ENCODE measurements around the gene ARHGAP27.

ARHGAP27 gene

DNA sequence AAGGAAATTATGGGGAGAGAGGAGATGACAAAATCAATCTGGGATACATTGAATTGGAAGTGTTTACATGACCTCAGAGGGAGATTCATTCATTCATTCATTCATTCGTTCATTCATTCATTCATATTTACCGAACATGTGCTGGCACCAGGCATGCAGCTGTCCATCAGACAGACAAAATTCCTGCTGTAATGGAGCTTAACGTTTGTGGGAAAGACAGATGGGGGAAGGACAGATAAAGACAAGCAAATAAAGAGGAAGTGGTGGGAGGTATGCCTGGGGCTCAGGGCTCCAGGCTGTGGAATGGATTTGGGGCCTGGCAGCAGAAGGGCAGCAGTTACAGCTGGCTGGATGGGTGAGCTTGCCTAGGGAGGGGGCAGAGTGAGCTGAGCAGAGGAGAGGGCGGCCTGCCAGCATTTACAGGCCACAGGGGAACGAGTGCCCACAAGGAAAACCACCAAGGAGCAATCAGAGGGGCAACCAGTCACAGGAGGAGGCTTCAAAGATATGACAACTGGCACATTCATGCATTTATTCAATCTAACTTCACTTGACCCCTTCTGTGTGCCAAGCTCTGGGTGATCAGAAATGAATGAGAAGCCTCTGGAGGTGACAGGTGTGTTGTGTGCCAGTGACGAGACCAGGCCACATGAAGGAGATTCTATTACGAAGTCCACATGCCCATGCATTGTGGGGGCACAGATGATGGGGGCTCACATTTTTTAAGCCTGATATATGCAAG is 48.5 kb downstream of the ARHGAP27 start:
- DNase-seq = peak; percentile 52

DNA sequence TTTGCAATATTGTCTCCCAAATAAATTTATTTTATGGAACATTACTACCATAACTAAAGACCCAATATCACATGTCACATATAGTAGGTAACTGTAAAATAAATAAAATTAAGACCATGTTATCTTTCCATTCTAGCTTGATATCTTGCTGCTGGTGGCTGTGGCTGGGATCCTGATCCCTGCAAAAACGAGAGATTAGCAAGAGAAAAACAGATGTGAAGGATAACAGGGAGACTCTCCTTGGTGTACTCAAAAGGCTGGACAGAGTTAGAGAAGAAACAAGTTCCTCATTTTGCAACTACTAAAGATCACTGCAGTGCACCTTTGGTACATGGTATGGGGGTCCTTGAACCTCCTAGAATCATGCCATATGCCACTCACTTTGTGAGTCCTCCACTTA is 49.7 kb downstream of the ARHGAP27 start:
- no peak for DNase-seq

DNA sequence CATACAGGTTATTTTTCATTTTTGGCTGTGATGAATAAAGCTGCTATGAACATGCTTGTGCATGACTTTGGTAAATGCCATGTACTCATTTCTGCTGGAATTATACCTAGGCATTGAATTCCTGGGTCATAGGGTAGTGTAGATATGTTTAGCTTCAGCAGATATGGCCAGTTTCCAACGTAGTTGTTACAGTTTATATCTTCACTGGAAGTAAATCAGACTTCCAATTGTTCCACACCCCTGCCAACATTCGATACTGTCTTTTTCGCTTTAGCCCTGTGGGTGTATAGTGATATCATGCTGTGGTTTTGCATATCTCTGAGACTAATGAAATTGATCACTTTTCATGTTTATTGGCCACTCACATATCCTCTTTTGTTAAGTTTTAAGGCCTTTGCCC is 50.4 kb downstream of the ARHGAP27 start:
- no peak for DNase-seq

DNA sequence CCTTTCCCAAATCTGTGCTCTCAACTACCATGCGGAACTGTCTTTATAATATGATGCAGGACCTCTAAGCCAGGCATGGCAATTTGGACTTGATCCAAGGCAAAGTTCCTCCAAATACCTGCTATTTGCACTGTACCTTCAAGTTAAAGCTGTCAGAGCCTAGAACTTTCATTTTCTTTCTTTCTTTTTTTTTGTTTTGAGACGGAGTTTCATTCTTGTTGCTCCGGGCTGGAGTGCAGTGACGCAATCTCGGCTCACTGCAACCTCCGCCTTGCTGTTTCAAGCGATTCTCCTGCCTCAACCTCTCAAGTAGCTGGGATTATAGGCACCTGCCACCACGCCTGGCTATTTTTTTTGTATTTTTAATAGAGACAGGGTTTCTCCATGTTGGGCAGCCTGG is 51.7 kb downstream of the ARHGAP27 start:
- no peak for DNase-seq

DNA sequence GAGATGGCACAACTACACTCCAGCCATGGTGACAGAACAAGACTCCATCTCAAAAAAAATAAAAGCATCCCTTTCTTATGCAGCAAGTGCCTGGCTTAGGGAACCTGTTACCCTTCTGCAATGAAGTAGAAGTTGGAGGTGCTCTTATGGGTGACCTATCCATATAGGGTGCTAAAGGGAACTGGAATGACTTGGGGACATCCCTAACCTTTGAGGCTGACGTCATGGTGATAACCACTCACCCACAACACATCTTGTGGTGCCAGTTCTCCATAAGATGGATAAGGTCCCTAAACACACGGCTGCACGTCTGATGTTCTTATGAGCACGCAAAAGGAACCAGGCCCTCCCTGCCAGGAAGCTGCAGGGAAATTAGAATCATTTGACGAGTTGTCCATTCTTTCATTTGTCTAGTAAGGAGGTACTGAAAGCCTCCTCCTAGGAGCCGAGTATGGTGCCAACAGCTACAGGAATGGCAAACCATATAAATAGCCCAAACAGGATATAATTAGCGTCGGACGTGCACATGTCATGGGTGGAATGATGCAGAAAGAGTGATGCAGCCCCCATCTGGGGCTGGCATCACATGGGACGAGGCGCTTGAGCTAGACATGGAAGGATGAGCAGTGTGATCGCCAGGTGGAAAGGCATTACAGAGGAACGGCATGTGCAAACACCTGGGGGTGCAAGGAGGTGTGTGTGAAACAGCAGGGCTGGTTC is 52.5 kb downstream of the ARHGAP27 start:
- DNase-seq = no peak

DNA sequence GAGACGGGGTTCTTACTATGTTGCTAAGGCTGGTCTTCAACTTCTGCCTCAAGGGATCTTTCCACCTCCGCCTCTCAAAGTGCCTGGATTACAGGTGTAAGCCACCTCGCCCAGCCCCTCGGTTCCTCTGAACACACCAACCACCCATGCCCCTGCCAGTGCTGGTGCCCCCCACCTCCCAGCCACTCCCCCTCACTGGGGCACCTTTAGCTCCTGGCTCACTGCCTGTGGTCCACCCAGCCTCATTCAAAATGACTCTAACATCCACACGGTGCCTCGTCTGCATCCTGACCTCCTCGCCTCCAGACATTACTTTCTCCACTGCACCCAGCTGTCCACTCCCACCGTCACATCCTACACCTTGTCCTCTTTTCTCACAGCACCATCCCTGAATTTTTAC is 55.3 kb downstream of the ARHGAP27 start:
- DNase-seq = no peak

DNA sequence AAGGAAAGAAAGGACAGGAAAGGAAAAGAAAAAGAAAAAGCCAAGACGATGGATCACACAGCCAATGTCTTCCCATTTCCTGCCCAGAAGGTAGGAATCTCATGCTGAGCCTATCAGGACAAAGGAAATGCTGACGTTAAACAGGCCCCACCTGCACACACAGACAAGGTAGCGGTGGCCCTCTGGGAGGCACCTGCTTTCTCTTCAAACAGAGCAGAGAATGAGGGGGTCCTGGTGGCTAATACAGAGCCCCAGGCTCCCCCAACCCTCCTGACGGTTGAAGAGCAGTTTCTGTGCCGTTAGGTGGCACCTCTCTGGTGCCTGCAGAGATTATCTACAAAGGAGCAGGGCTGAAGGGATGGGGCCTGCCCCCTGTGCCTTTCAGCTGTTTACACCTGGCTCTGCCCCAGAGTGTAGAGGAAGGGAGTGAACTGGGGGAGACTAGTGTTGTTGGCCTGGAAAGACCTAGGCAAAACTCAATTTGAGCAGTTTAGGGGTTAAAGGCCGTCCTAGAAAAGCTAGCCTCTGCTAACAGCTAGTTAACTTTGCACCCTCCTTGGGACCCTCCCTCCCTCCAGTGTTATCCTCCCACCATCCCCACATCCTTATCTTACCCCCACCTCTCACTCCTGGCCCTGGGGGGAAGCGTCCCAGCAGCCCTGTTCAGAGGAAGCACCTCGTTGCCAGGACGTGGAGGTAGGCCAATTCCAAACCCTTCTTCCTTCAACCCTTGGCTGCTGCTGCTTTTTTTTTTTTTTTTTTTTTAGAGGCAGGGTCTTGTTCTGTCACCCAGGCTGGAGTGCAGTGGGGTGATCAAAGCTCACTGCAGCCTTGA is 56.3 kb downstream of the ARHGAP27 start:
- DNase-seq = no peak

DNA sequence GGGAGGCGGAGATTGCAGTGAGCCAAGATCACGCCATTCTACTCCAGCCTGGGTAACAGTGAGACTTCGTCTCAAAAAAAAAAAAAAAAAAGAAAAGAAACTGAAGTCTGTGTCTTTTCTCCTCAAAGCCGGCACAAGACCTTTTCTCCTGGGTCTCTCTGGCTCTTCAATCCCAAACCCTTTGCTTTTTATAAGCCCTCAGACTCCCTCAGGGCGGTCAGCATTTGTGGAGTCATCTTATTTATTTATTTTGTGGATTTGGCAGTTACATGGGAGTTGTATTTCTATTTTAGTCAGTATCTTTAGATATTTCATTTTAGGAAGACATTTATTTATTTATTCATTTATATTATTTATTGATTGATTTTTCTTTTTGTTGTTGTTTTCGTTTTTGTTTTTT is 58.2 kb downstream of the ARHGAP27 start:
- no peak for DNase-seq

DNA sequence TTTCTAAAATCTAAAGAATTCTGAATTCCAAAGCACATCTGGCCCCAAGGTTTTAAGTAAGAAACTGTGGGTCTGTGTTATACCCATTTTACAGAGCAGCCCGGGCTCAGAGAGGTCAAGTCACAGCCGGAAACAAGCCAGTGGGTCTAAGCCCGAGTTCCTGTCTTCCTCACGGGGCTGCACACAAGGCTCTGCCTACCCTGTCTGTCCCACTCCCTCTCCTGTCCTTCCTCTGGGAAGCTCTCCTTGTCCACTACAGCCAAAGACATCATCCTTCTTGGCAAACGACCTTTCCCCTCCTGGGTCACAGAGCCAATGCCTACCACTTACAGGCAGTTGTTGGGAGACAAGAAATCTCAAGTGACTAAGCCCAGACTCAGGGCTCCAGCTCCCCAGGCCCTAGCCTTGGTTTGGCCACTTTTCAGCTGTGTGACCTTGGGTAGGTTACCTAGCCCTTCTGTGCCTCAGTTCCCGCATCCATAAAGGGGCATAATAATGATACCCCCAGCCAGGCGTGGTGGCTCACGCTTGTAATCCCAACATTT is 60.3 kb downstream of the ARHGAP27 start:
- no peak for DNase-seq

DNA sequence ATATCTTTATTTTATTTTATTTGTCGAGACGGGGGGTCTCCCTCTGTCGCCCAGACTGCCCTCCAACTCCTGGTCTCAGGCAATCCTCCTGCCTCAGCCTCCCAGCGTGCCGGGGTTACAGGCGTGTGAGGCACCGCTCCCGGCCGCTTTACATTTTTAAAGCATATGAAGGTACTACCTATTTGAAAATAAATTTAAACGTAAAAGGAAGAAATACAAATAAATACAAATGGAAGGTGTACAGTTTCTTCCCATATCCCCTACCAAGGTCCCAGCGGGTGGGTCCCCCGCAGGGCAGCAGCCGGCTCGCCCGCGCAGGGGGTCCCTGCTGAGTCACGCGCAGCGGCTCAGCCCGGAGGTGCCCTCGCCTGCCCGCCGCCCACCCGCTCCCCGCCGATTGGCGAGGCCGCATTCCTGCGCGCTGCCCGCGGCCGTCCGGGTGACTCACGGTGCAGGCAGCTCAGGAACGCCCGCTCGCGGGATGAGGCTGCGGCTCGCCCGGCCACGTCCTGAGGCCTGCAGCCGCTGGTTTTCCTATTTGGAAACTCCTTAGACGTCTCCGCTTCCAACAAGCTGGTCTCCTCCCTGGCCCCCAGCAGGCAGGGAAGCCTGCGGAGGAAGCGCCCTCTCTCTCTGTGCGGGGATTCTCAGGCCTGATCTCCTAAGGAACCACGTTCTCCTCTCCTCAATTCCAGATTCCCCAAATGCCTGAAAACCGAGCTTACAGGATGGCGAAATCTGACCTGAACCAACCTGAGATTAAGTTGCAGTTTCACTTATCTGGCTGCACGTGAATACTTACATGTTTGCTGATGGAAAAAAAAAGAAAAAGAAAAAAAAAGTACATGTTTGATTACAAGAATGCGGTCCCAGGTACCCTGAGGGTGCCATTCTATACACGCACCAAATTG is 61.0 kb downstream of the ARHGAP27 start:
- DNase-seq = no peak

DNA sequence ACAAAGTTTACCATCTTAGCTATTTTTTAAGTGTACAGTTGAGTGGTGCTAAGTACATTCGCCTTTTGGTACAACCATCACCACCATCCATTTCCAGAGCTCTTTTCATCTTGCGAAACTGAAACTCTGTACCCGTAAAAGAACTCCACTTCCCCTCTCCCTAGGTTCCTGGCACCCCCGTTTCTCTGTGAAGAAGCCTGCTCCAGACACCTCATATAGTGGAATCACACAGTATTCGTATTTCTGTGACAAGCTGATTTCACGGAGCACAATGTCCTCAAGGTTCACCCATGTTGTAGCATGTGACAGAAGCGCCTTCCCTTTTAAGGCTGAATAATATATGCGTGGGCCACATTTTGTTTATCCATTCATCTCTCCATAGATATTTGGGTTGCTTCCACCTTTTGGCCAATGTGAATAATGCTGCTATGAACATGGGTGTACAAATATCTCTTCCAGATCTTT is 61.7 kb downstream of the ARHGAP27 start:
- DNase-seq = no peak

DNA sequence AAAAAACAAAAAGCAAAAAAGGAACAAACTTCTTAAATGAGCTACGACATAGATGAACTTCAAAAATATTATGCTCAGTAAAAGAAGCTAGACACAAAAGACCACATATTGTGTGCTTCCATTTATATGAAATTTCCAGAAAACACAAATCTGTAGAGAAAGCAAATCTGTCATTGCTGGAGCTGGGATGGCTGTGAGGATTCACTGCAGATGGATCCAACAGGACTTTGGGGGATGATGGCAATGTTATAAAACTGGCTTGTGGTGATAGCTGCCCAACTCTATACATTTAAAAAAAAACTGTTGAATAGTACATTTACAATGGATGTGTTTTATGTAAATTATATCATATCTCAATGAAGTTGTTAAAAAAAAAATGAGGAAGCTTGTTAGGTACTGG is 63.2 kb downstream of the ARHGAP27 start:
- DNase-seq = no peak

DNA sequence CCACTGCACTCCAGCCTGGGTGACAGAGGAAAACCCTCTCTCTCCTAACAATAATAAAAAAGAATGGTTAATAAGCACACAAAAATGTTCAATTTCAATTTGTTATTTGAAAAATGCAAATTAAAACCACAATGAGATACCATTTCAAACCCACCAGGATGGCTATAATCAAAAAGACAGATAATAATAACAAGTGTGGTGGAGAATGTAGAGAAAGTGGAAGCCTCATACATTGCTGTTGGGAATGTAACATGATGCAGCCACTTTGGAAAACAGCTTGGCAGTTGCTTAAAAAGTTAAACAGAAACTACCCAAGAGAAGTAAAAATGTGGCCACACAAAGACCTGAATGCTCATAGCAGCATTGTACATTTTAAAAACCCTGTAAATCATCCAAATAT is 64.0 kb downstream of the ARHGAP27 start:
- DNase-seq = no peak

DNA sequence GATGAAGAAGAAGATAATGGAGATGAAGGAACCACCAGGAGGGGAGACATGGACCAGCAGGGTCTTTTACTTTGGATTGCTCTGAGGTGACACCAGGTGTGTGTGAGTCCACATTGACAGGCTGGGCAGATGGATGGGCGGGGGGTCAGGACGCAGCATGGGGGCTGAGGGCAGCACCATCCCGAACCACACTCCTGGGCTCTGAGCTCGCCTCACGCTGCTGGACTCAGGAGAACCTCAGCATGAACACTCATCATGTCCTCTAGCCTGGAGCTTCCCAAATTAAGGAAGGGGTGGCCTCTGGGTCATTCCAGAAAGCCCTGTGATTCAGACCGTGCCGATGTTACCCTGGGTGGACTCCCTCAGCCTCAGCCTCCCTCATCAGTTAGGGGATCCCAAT is 65.5 kb downstream of the ARHGAP27 start:
- no peak for DNase-seq

DNA sequence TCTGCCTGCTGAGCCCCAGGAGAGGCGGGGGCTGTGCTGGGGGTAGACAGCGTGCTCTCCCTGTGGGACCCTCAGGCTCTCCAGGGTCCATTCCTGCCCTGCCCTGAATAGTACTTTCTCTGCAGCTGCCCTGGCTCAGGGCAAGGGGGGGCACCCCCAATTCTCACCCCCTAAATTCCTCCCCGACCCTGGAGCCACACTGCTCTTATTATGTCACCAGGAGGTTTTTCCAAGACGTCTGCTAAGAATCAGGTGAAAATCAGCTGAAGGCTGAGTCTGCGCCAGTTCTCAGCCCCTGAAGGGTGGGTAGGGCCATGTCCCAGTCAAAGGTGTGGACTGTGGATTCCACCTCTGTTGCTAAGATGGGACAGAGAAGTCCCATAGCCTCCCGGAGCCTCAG is 66.0 kb downstream of the ARHGAP27 start:
- no peak for DNase-seq

DNA sequence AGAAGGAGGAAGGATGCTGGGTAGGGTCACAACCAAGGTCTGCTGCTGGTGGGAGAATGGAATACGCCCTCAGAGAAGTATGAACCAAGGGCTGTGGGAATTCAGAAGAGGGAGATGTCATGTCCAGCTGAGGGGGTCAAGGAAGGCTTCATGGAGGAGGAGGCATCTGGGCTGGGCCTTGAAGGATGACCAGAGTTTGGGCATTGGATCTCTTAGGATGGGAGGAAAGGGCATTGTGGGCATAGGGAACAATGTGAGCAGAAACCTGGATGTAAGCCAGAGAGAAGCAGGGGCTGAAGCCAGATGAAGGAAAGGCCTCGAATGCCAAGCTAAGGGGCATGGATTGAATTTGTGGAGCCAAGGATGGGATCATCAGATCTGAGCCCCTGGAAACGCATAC is 66.6 kb downstream of the ARHGAP27 start:
- DNase-seq = no peak

DNA sequence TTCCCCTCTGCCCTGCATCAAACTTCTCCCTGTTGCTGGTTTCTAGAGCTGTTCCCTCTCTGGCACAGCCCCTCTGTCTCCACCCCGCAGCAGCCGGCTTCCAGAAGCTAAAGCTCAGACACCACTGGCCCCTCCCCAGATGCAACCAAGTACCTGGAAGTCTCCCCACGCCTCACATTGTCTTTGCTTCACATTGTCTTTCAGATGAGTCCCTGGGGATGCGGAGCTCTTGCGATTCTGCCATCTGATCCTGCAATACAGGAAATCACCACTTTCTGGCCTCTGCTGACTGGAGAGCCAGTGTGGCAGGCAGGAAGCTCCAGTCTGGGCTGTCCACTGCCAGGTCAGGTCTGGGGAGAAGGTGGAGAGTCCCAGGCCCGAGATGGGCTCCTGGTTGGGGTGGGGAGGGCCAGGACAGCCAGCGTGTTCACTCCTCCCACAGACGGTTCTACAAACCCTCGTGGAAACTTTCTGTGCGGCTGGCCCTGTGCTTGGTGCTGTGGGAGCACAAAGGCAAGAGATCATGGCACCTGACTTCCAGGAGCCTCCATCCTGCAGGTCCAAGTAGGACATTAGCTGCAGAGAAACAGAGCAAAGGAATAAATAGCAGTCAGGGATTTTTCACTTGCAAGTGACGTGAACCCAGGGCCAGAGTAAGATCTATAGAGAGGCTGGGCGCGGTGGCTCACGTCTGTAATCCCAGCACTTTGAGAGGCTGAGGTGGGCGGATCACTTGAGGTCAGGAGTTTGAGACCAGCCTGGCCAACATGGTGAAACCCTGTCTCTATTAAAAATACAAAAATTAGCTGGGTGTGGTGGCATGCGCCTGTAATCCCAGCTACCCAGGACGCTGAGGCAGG is 67.9 kb downstream of the ARHGAP27 start:
- no peak for DNase-seq

DNA sequence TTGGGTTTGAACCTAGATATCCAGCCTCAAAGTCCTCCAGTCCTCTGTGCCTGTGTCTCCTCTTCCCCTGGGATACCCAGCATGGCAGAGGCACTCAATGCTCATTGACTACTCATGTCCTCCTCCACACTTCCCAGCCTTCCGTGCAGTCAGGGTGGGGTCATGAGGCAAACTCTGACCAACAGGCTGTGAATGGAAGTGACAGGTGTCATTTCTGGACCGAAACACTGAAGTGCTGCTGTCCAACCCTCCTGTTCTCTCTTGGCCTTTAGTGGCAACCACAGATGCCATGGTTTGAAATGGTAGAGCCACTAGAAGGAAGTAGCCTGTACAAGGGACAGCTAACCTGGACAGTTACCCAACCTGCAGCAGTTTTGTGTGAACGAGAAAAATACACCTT is 69.2 kb downstream of the ARHGAP27 start:
- no peak for DNase-seq

DNA sequence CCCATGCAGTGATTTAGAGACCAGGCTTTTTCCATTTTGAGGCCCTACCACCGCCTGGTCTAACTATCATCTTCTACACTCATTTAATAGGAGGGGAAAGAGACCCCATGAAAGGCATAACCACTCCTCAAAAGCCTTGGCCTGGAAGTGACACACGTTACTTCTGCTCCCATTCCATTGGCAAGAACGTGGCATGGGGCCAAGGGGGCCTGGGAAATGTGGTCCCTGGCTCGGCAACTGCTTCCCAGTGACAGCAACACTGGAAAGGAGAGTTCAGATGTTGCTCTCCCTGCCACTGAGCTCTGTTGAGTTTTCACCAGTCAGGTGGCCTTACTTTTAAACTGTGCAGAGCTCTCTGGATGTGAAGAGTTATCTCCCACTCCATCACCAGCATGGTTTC is 70.7 kb downstream of the ARHGAP27 start:
- no peak for DNase-seq

DNA sequence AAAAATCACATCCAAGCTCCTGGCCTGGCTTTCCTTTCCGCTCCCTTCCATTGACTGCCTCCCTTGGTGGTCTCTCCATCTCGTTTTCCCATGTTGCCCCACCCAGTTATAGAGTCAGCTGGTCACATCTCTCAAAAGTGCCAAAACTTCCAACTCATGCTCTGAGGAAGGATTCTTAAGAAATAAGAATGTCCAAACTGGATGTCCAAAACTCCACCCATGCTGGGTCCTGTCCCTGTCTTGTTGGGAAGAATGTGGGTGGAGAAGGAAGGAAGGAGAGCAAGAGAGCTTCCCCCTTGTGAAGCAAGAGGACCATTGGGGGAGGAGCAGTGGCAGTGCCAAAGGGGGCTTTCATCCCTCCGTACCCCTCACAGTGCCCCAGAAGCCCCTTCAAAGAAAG is 71.2 kb downstream of the ARHGAP27 start:
- DNase-seq = no peak

DNA sequence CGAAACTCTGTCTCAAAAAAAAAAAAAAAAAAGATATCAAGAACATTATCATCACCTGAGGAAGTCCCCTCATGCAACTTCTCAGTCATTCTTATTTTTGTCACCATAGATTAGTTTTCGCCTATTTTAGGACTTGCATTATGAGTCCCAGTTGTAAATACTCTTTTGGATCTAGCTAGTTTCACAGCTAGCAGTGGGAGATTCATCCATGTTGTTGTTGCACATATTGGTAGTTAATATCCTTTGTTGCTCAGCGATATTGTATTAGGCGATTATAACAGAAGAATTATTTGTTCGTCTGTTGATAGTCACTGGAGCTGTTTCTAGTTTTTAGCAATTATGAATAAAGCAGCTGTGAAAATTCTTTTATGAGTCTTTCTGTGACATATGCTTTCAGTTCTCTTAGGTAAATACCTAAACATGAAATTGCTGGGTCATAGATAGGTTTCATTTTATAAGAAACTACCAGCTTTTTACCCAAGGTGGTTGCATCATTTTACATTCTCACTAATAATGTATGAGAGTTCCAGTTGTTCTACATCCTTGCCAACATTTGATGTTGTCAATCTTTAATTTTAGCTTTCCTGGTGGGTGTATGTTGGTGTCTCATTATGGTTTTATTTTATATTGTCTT is 75.2 kb downstream of the ARHGAP27 start:
- no peak for DNase-seq

Measured in NCI-H524 treated with DMSO at 0.1 percent for 48 hours (cell line).